Caco-2 (cell line): ENCODE results near the gene IL37. TPM values are rescaled to one million over a fixed set of nuclear protein-coding genes. Genes with fewer than 3 reads are reported as not detected.

Experiments used
- BruUV-seq: library from RNA; stranded (reverse); fragments of 400-500 nt; replicated peaks from 2 replicates; lab custom pipeline; 2021; lab: Mats Ljungman, UMichigan
- CTCF ChIA-PET: fragments of 300-600 bp; sonication (Branson Sonifier 250); formaldehyde crosslinking; loops from one replicate; lab custom pipeline; 2022; ENCODE audit warnings: antibody characterized with exemption; lab: Charles Lee
- POLR2A ChIA-PET: fragments of 300-600 bp; sonication (Branson Sonifier 250); formaldehyde crosslinking; loops from one replicate; lab custom pipeline; 2022; ENCODE audit warnings: antibody characterized with exemption; lab: Charles Lee
- DNase-seq, 2 experiments: peaks; one replicate each; pipeline versions ENCODE4 v3.0.0 to v3.0.0-alpha.2; 2020 to 2022
- H3K27me3 ChIP-seq: replicated peaks from 2 replicates; pipeline ENCODE4 v1.6.0; 2011; ENCODE audit warnings: low read length; ENCODE audit not compliant: control insufficient read depth, insufficient read depth
- H3K36me3 ChIP-seq: 2 replicates; pipeline ENCODE4 v1.5.1; 2011; ENCODE audit warnings: low read length; ENCODE audit not compliant: control insufficient read depth, insufficient read depth
- H3K4me1 ChIP-seq: fragments of 250-450 bp; sonication (Bioruptor Pico); 2 replicates; pipeline ENCODE4 v1.5.1; 2020; ENCODE audit warnings: mild to moderate bottlenecking
- H3K4me3 ChIP-seq: 2 replicates; pipeline ENCODE4 v1.5.1; 2011; ENCODE audit warnings: low read depth, mild to moderate bottlenecking, control low read depth, low read length
- H3K9me3 ChIP-seq: fragments of 250-450 bp; sonication (Bioruptor Pico); 2 replicates; pipeline ENCODE4 v1.5.1; 2020; ENCODE audit warnings: mild to moderate bottlenecking, moderate library complexity
- H3K27ac Mint-ChIP-seq: one replicate; pipeline ENCODE4 v1.8.0; 2022; ENCODE audit warnings: mixed read lengths; ENCODE audit not compliant: unreplicated experiment
- H3K27me3 Mint-ChIP-seq: one replicate; pipeline ENCODE4 v1.8.0; 2022; ENCODE audit warnings: mixed read lengths; ENCODE audit not compliant: insufficient read depth, unreplicated experiment
- H3K36me3 Mint-ChIP-seq: one replicate; pipeline ENCODE4 v1.8.0; 2022; ENCODE audit warnings: mild to moderate bottlenecking, mixed read lengths; ENCODE audit not compliant: insufficient read depth, unreplicated experiment
- H3K4me1 Mint-ChIP-seq: one replicate; pipeline ENCODE4 v1.8.0; 2022; ENCODE audit warnings: low read depth, mixed read lengths; ENCODE audit not compliant: unreplicated experiment
- H3K4me3 Mint-ChIP-seq: one replicate; pipeline ENCODE4 v1.8.0; 2022; ENCODE audit warnings: mild to moderate bottlenecking, moderate library complexity, mixed read lengths; ENCODE audit not compliant: unreplicated experiment
- H3K9me3 Mint-ChIP-seq: one replicate; pipeline ENCODE4 v1.8.0; 2022; ENCODE audit warnings: mixed read lengths; ENCODE audit not compliant: unreplicated experiment
- CTCF ChIP-seq, 2 experiments: fragments of 200-600 bp in 1 of 2; IDR thresholded peaks; 1 replicate in 1 of 2; 2 replicates in 1 of 2; pipeline versions ENCODE4 v1.5.1 to v1.8.0; 2011 to 2022; ENCODE audit warnings: antibody characterized with exemption in 1 of 2, control low read depth in 1 of 2, inconsistent platforms in 1 of 2, low read depth in 1 of 2, low read length in 1 of 2, mild to moderate bottlenecking in 1 of 2, moderate library complexity in 1 of 2; ENCODE audit not compliant: insufficient read depth in 1 of 2, severe bottlenecking in 1 of 2, unreplicated experiment in 1 of 2
- intact Hi-C: fragments of 100-400 bp; cut with micrococcal nuclease; formaldehyde crosslinking; loops from one replicate; pipeline ENCODE4 v1.10.0; 2022; ENCODE audit not compliant: unreplicated experiment
- total RNA-seq: library from RNA; stranded (reverse); gene quantifications from 2 replicates; pipeline ENCODE4 v1.2.3, GENCODE V29; 2022

IL37 gene
- total RNA-seq, 1 experiment from 2014 or later: not detected

GRCh38 chr2:112876257-112876970 is 34.6 kb upstream of the IL37 start:
- no peak for TF ChIP-seq CTCF (IDR thresholded peaks at IDR 0.05; ENCODE audit: insufficient read depth in 1 of 2, low read depth in 1 of 2, low read length in 1 of 2, severe bottlenecking in 1 of 2, unreplicated experiment in 1 of 2)
- no peaks in the 10 kb centered on the region for H3K9me3 ChIP-seq
- peaks cover 8% of the 10 kb centered on the region for H3K27me3 Mint-ChIP-seq
- H3K27me3 ChIP-seq: no peaks in the 10 kb centered on the region
- H3K4me1 ChIP-seq: no peaks in the 10 kb centered on the region
- no TSS peak for BruUV-seq
- H3K4me3 Mint-ChIP-seq: no peak overlapping the region
- H3K4me1 Mint-ChIP-seq: no peaks in the 10 kb centered on the region
- no peak overlapping the region for H3K27ac Mint-ChIP-seq
- no peak for DNase-seq
- no peak overlapping the region for H3K4me3 ChIP-seq
- ChIA-PET CTCF (no interaction called here), POLR2A (no interaction called here)
- H3K36me3 ChIP-seq: no peaks in the 10 kb centered on the region
- peaks cover 14% of the 10 kb centered on the region for H3K9me3 Mint-ChIP-seq
- H3K36me3 Mint-ChIP-seq: no peaks in the 10 kb centered on the region
- intact Hi-C loops: no loop called here

- peaks cover 12% of the 10 kb centered on the region for H3K9me3 Mint-ChIP-seq
- DNase-seq: no peak
- no peaks in the 10 kb centered on the region for H3K36me3 Mint-ChIP-seq
- no peak overlapping the region for H3K4me3 Mint-ChIP-seq
- no peaks in the 10 kb centered on the region for H3K4me1 Mint-ChIP-seq
- CTCF ChIA-PET: no interaction called here
- Histone ChIP-seq H3K9me3 (no peaks in the 10 kb centered on the region), H3K27me3 (no peaks in the 10 kb centered on the region), H3K36me3 (no peaks in the 10 kb centered on the region), H3K4me3 (no peak overlapping the region), H3K4me1 (no peaks in the 10 kb centered on the region)
- no TSS peak for BruUV-seq
- no peak for TF ChIP-seq CTCF (IDR thresholded peaks at IDR 0.05; ENCODE audit: insufficient read depth in 1 of 2, low read depth in 1 of 2, low read length in 1 of 2, severe bottlenecking in 1 of 2, unreplicated experiment in 1 of 2)
- H3K27me3 Mint-ChIP-seq: peaks cover 8% of the 10 kb centered on the region
- intact Hi-C loops: no loop called here
- POLR2A ChIA-PET: no interaction called here
- H3K27ac Mint-ChIP-seq: no peak overlapping the region
Observed at GRCh38 chr2:112876971-112877361, 34.0 kb upstream of the IL37 start.

- Histone ChIP-seq H3K4me3 (no peak overlapping the region), H3K9me3 (no peaks in the 10 kb centered on the region), H3K4me1 (no peaks in the 10 kb centered on the region), H3K36me3 (no peaks in the 10 kb centered on the region), H3K27me3 (no peaks in the 10 kb centered on the region)
- DNase-seq: no peak
- H3K27ac Mint-ChIP-seq: no peak overlapping the region
- no peak overlapping the region for H3K4me3 Mint-ChIP-seq
- intact Hi-C loops: no loop called here
- peaks cover 8% of the 10 kb centered on the region for H3K9me3 Mint-ChIP-seq
- no peaks in the 10 kb centered on the region for H3K4me1 Mint-ChIP-seq
- POLR2A ChIA-PET: no interaction called here
- no TSS peak for BruUV-seq
- no peaks in the 10 kb centered on the region for H3K36me3 Mint-ChIP-seq
- peaks cover 8% of the 10 kb centered on the region for H3K27me3 Mint-ChIP-seq
- CTCF ChIA-PET: no interaction called here
- no peak for TF ChIP-seq CTCF (IDR thresholded peaks at IDR 0.05; ENCODE audit: insufficient read depth in 1 of 2, low read depth in 1 of 2, low read length in 1 of 2, severe bottlenecking in 1 of 2, unreplicated experiment in 1 of 2)
Observed at GRCh38 chr2:112877423-112877822, 33.5 kb upstream of the IL37 start.
